CD4-positive, CD25-positive, alpha-beta regulatory T cell (primary cell): ENCODE data around the gene STIM2. TPM values are rescaled to one million over a fixed set of nuclear protein-coding genes. Genes with fewer than 3 reads are reported as not detected.
A peak's percentile ranks its signal among the peaks of the same experiment; 100 is the strongest.
"Not testable (repeated sequence)": the region's sequence is repeated elsewhere in the genome, so short reads cannot be mapped to it uniquely, and the experiment has no call there.

ENCODE experiments used
- ATAC-seq, 2 donors: fragments of 150-1000 bp; cut with Tn5 transposase; one replicate each; pipeline ENCODE4 v1.10.0; 2021; ENCODE audit warnings: low read depth in 2 of 2, moderate number of reproducible peaks in 2 of 2, moderate library complexity in 1 of 2
- DNase-seq, 3 donors: peaks; one replicate each; pipeline versions ENCODE4 v3.0.0 to v3.0.0-alpha.2; 2012 to 2022; ENCODE audit warnings: mixed read lengths in 1 of 3
- H3K27ac ChIP-seq: one replicate; pipeline ENCODE4 v1.7.0; 2013; ENCODE audit warnings: mild to moderate bottlenecking, low read length; ENCODE audit not compliant: insufficient read depth, poor library complexity, severe bottlenecking
- H3K27me3 ChIP-seq: one replicate; pipeline ENCODE4 v1.7.0; 2013; ENCODE audit warnings: low read length; ENCODE audit not compliant: control insufficient read depth, insufficient read depth
- H3K36me3 ChIP-seq: one replicate; pipeline ENCODE4 v1.7.0; 2013; ENCODE audit warnings: mild to moderate bottlenecking, low read length, moderate library complexity; ENCODE audit not compliant: control insufficient read depth, insufficient read depth
- H3K4me1 ChIP-seq: 2 replicates; pipeline ENCODE4 v1.7.0; 2013; ENCODE audit warnings: mild to moderate bottlenecking, low read length; ENCODE audit not compliant: insufficient read depth, control insufficient read depth, poor library complexity, severe bottlenecking
- H3K4me3 ChIP-seq: one replicate; pipeline ENCODE4 v1.7.0; 2013; ENCODE audit warnings: low read depth, mild to moderate bottlenecking, low read length, moderate library complexity
- H3K9me3 ChIP-seq, 2 experiments: 1 replicate in 1 of 2; 2 replicates in 1 of 2; pipeline ENCODE4 v1.7.0; 2013; ENCODE audit warnings: low read length in 2 of 2, mild to moderate bottlenecking in 1 of 2, moderate library complexity in 1 of 2; ENCODE audit not compliant: control insufficient read depth in 2 of 2
- H3K27ac Mint-ChIP-seq, 3 donors: one replicate each; pipeline ENCODE4 v1.8.0; 2020 to 2022; ENCODE audit warnings: mild to moderate bottlenecking in 3 of 3, mixed read lengths in 3 of 3, moderate library complexity in 2 of 3
- H3K27me3 Mint-ChIP-seq: one replicate; pipeline ENCODE4 v1.8.0; 2022; ENCODE audit warnings: mild to moderate bottlenecking, mixed read lengths
- H3K36me3 Mint-ChIP-seq: one replicate; pipeline ENCODE4 v1.8.0; 2020; ENCODE audit warnings: mixed read lengths
- H3K4me1 Mint-ChIP-seq, 4 donors: one replicate each; pipeline ENCODE4 v1.8.0; 2020 to 2022; ENCODE audit warnings: mixed read lengths in 4 of 4, mild to moderate bottlenecking in 1 of 4
- H3K4me3 Mint-ChIP-seq, 4 donors: one replicate each; pipeline ENCODE4 v1.8.0; 2020 to 2022; ENCODE audit warnings: mild to moderate bottlenecking in 4 of 4, mixed read lengths in 4 of 4, moderate library complexity in 3 of 4
- H3K9me3 Mint-ChIP-seq, 7 donors: one replicate each; pipeline ENCODE4 v1.8.0; 2020 to 2022; ENCODE audit warnings: mixed read lengths in 7 of 7, mild to moderate bottlenecking in 3 of 7, moderate library complexity in 2 of 7
- polyA plus RNA-seq, 4 donors: library from polyadenylated mRNA; unstranded; fragments of 300-500 nt; fragmentation: Illumina TruSeq; gene quantifications; one replicate each; pipeline ENCODE4 v1.2.3, GENCODE V29; 2021
- total RNA-seq: library from RNA; stranded (reverse); gene quantifications from one replicate; pipeline ENCODE4 v1.2.3, GENCODE V29; 2022

The STIM2 gene
- total and polyA plus RNA-seq, 5 donors from 2014 or later = 20.2 to 83.4 (median 24.5) TPM

- no peak overlapping the region for H3K4me3 ChIP-seq
- peaks cover 8% of the 10 kb centered on the region for H3K36me3 Mint-ChIP-seq
- DNase-seq (no peak), ATAC-seq (no peak)
- H3K9me3 ChIP-seq = peaks cover 2 to 5% of the 10 kb centered on the region in 2 experiments
- no peaks in the 10 kb centered on the region for H3K36me3 ChIP-seq
- H3K27me3 ChIP-seq = no peaks in the 10 kb centered on the region
- H3K27me3 Mint-ChIP-seq = no peaks in the 10 kb centered on the region
- H3K4me1 Mint-ChIP-seq = peaks cover 7 to 29% (median 14%) of the 10 kb centered on the region in 4 donors
- H3K4me3 Mint-ChIP-seq = no peak overlapping the region
- H3K9me3 Mint-ChIP-seq = peaks cover 2 to 16% (median 6%) of the 10 kb centered on the region in 7 donors
- H3K27ac Mint-ChIP-seq = no peak overlapping the region
- no peak overlapping the region for H3K27ac ChIP-seq
- peaks cover 14% of the 10 kb centered on the region for H3K4me1 ChIP-seq
Observed at GRCh38 chr4:26824667-26825066, 36.0 kb upstream of the STIM2 start.

GRCh38 chr4:26826721-26827120, 33.9 kb upstream of the STIM2 start:
- Mint-ChIP-seq H3K27ac (peak overlapping the region in 1 of 3 donors; percentile 75), H3K36me3 (peaks cover 8% of the 10 kb centered on the region), H3K27me3 (no peaks in the 10 kb centered on the region), H3K9me3 (peaks cover 2 to 11% (median 4%) of the 10 kb centered on the region in 7 donors), H3K4me1 (peaks cover 7 to 27% (median 14%) of the 10 kb centered on the region in 4 donors), H3K4me3 (peak overlapping the region in 3 of 4 donors; percentile 1 to 85 (median 25))
- DNase-seq = peak in 1 of 3 donors; percentile 11
- Histone ChIP-seq H3K36me3 (no peaks in the 10 kb centered on the region), H3K4me1 (peaks cover 13% of the 10 kb centered on the region), H3K9me3 (peaks cover 0 to 5% of the 10 kb centered on the region in 2 experiments), H3K27me3 (no peaks in the 10 kb centered on the region), H3K4me3 (no peak overlapping the region), H3K27ac (no peak overlapping the region)
- ATAC-seq = peak in 1 of 2 donors; percentile 29

GRCh38 chr4:26827336-26827735, 33.3 kb upstream of the STIM2 start:
- H3K4me3 ChIP-seq, H3K36me3 ChIP-seq, H3K36me3 Mint-ChIP-seq, H3K27me3 ChIP-seq, H3K27me3 Mint-ChIP-seq, H3K4me3 Mint-ChIP-seq, H3K27ac Mint-ChIP-seq, DNase-seq, H3K9me3 ChIP-seq, H3K27ac ChIP-seq, H3K4me1 ChIP-seq, ATAC-seq: not testable (repeated sequence)
- peaks cover 6 to 21% (median 11%) of the 10 kb centered on the region in 4 donors for H3K4me1 Mint-ChIP-seq
- H3K9me3 Mint-ChIP-seq = peaks cover 2 to 11% (median 4%) of the 10 kb centered on the region in 7 donors

GRCh38 chr4:26827798-26828197, 32.8 kb upstream of the STIM2 start:
- Mint-ChIP-seq H3K36me3 (peaks cover 6% of the 10 kb centered on the region), H3K4me3 (no peak overlapping the region), H3K9me3 (peaks cover 2 to 10% (median 3%) of the 10 kb centered on the region in 7 donors), H3K27me3 (no peaks in the 10 kb centered on the region), H3K27ac (no peak overlapping the region), H3K4me1 (peaks cover 1 to 16% (median 6%) of the 10 kb centered on the region in 4 donors)
- H3K27ac ChIP-seq = no peak overlapping the region
- DNase-seq = no peak
- H3K9me3 ChIP-seq = peaks cover 0 to 4% of the 10 kb centered on the region in 2 experiments
- no peak for ATAC-seq
- no peaks in the 10 kb centered on the region for H3K27me3 ChIP-seq
- peaks cover 2% of the 10 kb centered on the region for H3K4me1 ChIP-seq
- no peaks in the 10 kb centered on the region for H3K36me3 ChIP-seq
- no peak overlapping the region for H3K4me3 ChIP-seq

- H3K4me1 ChIP-seq = no peaks in the 10 kb centered on the region
Observed at GRCh38 chr4:26829018-26829417, 31.6 kb upstream of the STIM2 start.

GRCh38 chr4:26830033-26830432, 30.6 kb upstream of the STIM2 start:
- DNase-seq (no peak), ATAC-seq (no peak)
- Mint-ChIP-seq H3K27me3 (no peaks in the 10 kb centered on the region), H3K4me3 (no peak overlapping the region), H3K9me3 (peaks cover 0 to 7% (median 3%) of the 10 kb centered on the region in 7 donors), H3K36me3 (no peaks in the 10 kb centered on the region), H3K4me1 (peaks cover 0 to 7% (median 0%) of the 10 kb centered on the region in 4 donors), H3K27ac (no peak overlapping the region)
- Histone ChIP-seq H3K27me3 (no peaks in the 10 kb centered on the region), H3K4me1 (no peaks in the 10 kb centered on the region), H3K9me3 (peaks cover 0 to 4% of the 10 kb centered on the region in 2 experiments), H3K27ac (no peak overlapping the region), H3K36me3 (no peaks in the 10 kb centered on the region), H3K4me3 (no peak overlapping the region)

More at GRCh38 chr4:26829018-26829417, 31.6 kb upstream of the STIM2 start:
- Mint-ChIP-seq H3K27ac (no peak overlapping the region), H3K4me1 (peaks cover 0 to 7% (median 0%) of the 10 kb centered on the region in 4 donors), H3K36me3 (no peaks in the 10 kb centered on the region), H3K9me3 (no peaks in the 10 kb centered on the region), H3K4me3 (no peak overlapping the region), H3K27me3 (no peaks in the 10 kb centered on the region)
- ATAC-seq = no peak
- H3K9me3 ChIP-seq = no peaks in the 10 kb centered on the region
- DNase-seq = no peak
- H3K4me3 ChIP-seq = no peak overlapping the region
- no peaks in the 10 kb centered on the region for H3K36me3 ChIP-seq
- no peak overlapping the region for H3K27ac ChIP-seq
- H3K27me3 ChIP-seq = no peaks in the 10 kb centered on the region

GRCh38 chr4:26830701-26831100, 29.9 kb upstream of the STIM2 start:
- Mint-ChIP-seq H3K9me3 (peaks cover 0 to 7% (median 3%) of the 10 kb centered on the region in 7 donors), H3K4me1 (peaks cover 0 to 7% (median 0%) of the 10 kb centered on the region in 4 donors), H3K36me3 (no peaks in the 10 kb centered on the region), H3K27ac (no peak overlapping the region), H3K27me3 (no peaks in the 10 kb centered on the region), H3K4me3 (no peak overlapping the region)
- DNase-seq (no peak), ATAC-seq (no peak)
- Histone ChIP-seq H3K9me3 (peaks cover 0 to 5% of the 10 kb centered on the region in 2 experiments), H3K4me3 (no peak overlapping the region), H3K27me3 (no peaks in the 10 kb centered on the region), H3K27ac (no peak overlapping the region), H3K36me3 (no peaks in the 10 kb centered on the region), H3K4me1 (no peaks in the 10 kb centered on the region)

- no peak for DNase-seq
- Histone ChIP-seq H3K36me3 (no peaks in the 10 kb centered on the region), H3K4me3 (no peak overlapping the region), H3K27ac (no peak overlapping the region), H3K4me1 (no peaks in the 10 kb centered on the region), H3K27me3 (no peaks in the 10 kb centered on the region), H3K9me3 (peaks cover 0 to 5% of the 10 kb centered on the region in 2 experiments)
- ATAC-seq = no peak
- no peaks in the 10 kb centered on the region for H3K27me3 Mint-ChIP-seq
- H3K4me1 Mint-ChIP-seq = peaks cover 4 to 16% (median 7%) of the 10 kb centered on the region in 4 donors
- no peak overlapping the region for H3K27ac Mint-ChIP-seq
- H3K36me3 Mint-ChIP-seq = no peaks in the 10 kb centered on the region
- H3K9me3 Mint-ChIP-seq = peaks cover 0 to 7% (median 3%) of the 10 kb centered on the region in 7 donors
- no peak overlapping the region for H3K4me3 Mint-ChIP-seq
Observed at GRCh38 chr4:26836539-26836938, 24.1 kb upstream of the STIM2 start.
